ENCODE measurements around the gene EPM2AIP1.
"Not testable (repeated sequence)": the region's sequence is repeated elsewhere in the genome, so short reads cannot be mapped to it uniquely, and the experiment has no call there.

The EPM2AIP1 gene

DNA sequence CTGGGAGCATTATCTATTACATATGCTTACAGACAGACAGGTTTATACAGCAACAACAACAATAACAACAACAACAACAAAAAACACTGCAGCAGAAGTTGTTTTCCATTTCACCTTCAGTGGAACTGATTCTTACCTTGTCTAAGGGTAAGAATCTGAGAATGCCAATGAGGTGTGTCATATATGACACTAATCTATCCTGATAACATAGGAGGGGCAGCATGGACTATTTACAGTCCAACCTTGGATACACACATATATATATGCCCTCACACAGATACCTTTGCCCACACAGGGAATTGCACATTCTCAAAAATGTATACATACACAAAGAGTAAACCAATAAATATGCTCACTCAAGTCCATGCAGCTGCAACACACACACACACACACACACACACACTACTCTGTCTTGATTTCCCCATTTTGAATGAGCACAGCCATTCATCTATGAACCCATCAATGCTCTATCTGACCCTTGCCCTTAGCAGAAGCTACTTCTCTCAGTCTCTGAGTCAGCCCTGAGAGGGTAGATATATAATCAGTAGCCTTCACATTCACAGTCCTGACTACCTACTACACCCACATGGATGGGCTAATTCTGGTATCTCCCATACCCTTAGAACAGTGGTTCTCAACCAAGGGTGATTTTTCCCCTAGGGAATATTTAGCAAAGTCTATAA, 38.3 kb downstream of the EPM2AIP1 start:
- TF ChIP-seq CTCF (conservative IDR thresholded peaks at IDR 0.05; ENCODE audit: low read depth, low read length): no peak
- DNase-seq (ENCODE audit: low read depth): no peak
- no peak overlapping the region for H3K4me3 ChIP-seq (ENCODE audit: low read length)

- H3K4me3 ChIP-seq (ENCODE audit: low read length); DNase-seq (ENCODE audit: low read depth): not testable (repeated sequence)
These were observed 45.1 kb downstream of the EPM2AIP1 start for GRCh38 chr3:36947814-36948213.

GRCh38 chr3:36945333-36945980, 47.5 kb downstream of the EPM2AIP1 start:
- H3K4me3 ChIP-seq (ENCODE audit: low read length): peak overlapping the region; percentile 66
- no peak for DNase-seq (ENCODE audit: low read depth)
- no peak for TF ChIP-seq CTCF (conservative IDR thresholded peaks at IDR 0.05; ENCODE audit: low read depth, low read length)

DNA sequence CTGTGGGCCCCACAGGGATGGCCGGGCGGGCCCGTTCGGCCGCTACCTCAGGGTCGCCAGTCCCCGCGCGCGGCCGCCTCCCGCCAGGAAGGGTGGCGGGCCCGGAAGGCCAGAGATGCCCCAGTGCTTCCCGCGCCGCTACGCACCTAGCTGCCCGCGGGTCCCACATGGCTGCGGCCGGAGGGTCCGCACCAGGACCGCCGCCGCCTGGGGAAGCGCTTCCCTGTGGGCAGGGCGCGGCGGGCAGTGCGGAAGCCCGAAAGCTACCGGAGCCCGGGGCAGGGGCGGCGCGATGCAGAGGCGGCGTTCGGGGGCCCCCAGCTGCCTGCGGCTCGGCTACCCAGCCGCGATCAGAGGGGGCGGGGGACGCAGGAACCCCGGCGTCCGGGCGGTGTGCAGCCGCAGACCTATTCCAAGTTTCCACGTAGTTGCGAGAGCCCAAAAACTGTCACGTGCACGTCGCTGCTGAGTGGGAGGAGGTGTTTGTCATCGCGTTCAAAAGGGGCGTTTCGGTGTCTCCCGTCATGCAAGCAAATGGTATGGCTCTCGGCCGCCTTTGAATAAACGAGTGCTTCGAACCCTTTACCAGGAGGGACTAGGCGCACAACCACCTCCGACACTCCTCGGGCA, 48.2 kb downstream of the EPM2AIP1 start, which contains the start of gene TRANK1:
TSS of gene TRANK1 (minus strand) at position 414 of the 630 bp plus-strand sequence. CDS start at position 169, 245 bp downstream.
- no peak for TF ChIP-seq CTCF (conservative IDR thresholded peaks at IDR 0.05; ENCODE audit: low read depth, low read length)
- no peak for DNase-seq (ENCODE audit: low read depth)
- peak within 1 kb of the TSS; percentile 66 for H3K4me3 ChIP-seq (ENCODE audit: low read length)

GRCh38 chr3:36944012-36944640, 48.8 kb downstream of the EPM2AIP1 start:
- DNase-seq (ENCODE audit: low read depth): no peak
- peak overlapping the region; percentile 66 for H3K4me3 ChIP-seq (ENCODE audit: low read length)
- TF ChIP-seq CTCF (conservative IDR thresholded peaks at IDR 0.05; ENCODE audit: low read depth, low read length): peak; percentile 11

GRCh38 chr3:36943601-36944000, 49.3 kb downstream of the EPM2AIP1 start:
- DNase-seq (ENCODE audit: low read depth): no peak
- H3K4me3 ChIP-seq (ENCODE audit: low read length): peak overlapping the region; percentile 66
- TF ChIP-seq CTCF (conservative IDR thresholded peaks at IDR 0.05; ENCODE audit: low read depth, low read length): no peak

DNA sequence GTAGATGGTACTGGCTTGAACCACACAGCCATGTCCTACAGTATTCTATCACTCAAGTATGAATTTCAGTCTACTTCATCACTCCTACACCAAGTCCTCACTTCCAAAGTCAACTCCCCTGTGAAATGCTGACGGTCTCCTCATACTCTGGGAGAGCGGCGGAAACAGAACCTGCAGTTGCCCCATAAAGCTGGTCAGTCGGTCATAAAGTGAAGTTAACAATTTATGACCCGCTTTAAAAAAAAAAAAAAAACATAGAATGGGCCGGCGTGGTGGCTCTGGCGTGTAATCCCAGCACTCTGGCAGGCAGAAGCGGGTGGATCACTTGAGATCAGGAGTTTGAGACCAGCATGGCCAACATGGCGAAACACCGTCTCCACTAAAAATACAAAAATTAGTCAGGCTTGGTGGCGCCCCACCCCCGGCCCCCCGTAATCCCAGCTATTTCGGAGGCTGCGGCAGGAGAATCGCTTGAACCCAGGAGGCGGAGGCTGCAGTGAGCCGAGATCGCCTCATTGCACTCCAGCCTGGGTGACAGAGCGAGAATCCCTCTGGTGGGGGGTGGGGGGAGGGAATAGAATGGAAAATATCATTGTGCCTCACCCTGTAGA, 50.2 kb downstream of the EPM2AIP1 start:
- TF ChIP-seq CTCF (conservative IDR thresholded peaks at IDR 0.05; ENCODE audit: low read depth, low read length): no peak
- DNase-seq (ENCODE audit: low read depth): no peak
- H3K4me3 ChIP-seq (ENCODE audit: low read length): no peak overlapping the region
